NCI-H128 (cell line): ENCODE results near the gene RNF103.
"Not testable (repeated sequence)": the region's sequence is repeated elsewhere in the genome, so short reads cannot be mapped to it uniquely, and the experiment has no call there.

ENCODE experiments used
- DNase-seq: peaks from one replicate; lab custom pipeline; 2025; ENCODE audit not compliant: unreplicated experiment; lab: John Stamatoyannopoulos, UW

RNF103 gene, protein sequence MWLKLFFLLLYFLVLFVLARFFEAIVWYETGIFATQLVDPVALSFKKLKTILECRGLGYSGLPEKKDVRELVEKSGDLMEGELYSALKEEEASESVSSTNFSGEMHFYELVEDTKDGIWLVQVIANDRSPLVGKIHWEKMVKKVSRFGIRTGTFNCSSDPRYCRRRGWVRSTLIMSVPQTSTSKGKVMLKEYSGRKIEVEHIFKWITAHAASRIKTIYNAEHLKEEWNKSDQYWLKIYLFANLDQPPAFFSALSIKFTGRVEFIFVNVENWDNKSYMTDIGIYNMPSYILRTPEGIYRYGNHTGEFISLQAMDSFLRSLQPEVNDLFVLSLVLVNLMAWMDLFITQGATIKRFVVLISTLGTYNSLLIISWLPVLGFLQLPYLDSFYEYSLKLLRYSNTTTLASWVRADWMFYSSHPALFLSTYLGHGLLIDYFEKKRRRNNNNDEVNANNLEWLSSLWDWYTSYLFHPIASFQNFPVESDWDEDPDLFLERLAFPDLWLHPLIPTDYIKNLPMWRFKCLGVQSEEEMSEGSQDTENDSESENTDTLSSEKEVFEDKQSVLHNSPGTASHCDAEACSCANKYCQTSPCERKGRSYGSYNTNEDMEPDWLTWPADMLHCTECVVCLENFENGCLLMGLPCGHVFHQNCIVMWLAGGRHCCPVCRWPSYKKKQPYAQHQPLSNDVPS

GRCh38 chr2:86623494-86624266 lies at the start of gene RNF103:
Gene RNF103 (minus strand): TSS chr2:86623865. CDS start chr2:86622886, 979 bp downstream.
- DNase-seq = peak; percentile 86

- no peak for DNase-seq
Observed at GRCh38 chr2:86673011-86673410, 49.3 kb upstream of the RNF103 start.

- DNase-seq = no peak
Observed at GRCh38 chr2:86672027-86672545, 48.4 kb upstream of the RNF103 start.

DNA sequence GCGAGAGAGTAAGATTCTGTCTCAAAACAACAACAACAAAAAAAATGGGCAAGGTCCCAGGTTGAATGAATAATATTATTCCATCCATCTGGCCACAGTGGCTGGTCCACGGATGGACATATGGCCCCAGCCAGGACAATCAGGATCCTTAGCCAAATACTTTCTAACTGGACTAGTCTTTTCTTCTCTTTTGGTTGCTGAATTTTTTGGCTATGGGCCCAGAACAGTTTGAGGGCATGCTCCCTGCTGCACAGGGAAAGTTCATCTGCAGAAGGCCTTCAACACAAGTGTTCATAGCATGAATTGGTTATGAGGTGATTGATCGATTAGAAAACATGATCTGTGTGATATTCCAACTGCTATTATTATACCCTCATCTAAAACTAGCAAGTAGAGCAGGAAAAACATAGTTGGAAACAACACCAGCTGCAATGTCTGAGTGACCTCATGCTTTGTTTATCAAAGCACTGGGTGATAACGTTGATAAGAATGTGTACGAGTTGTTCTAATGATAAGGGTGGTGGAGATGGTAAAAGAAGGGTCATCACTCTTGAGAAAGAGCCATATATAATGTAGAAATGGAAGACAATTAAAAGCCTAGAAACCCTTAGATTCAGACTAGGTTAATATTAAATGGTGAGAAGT lies 47.8 kb upstream of the RNF103 start:
- DNase-seq = no peak

DNA sequence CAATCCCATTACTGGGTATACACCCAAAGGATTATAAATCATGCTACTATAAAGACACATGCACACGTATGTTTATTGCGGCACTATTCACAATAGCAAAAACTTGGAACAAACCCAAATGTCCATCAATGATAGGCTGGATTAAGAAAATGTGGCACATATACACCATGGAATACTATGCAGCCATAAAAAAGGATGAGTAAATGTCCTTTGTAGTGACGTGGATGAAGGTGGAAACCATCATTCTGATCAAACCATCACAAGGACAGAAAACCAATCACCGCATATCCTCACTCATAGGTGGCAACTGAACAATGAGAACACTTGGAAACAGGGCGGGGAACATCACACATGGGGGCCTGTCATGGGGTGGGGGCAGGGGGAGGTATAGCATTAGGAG lies 45.7 kb upstream of the RNF103 start:
- DNase-seq = not testable (repeated sequence)

- no peak for DNase-seq
Observed at GRCh38 chr2:86661333-86661732, 37.7 kb upstream of the RNF103 start.

GRCh38 chr2:86650188-86650587 lies 26.5 kb upstream of the RNF103 start:
- DNase-seq = no peak

GRCh38 chr2:86649119-86649947 lies 25.7 kb upstream of the RNF103 start:
- no peak for DNase-seq

GRCh38 chr2:86648681-86649080 lies 25.0 kb upstream of the RNF103 start:
- DNase-seq = no peak

DNA sequence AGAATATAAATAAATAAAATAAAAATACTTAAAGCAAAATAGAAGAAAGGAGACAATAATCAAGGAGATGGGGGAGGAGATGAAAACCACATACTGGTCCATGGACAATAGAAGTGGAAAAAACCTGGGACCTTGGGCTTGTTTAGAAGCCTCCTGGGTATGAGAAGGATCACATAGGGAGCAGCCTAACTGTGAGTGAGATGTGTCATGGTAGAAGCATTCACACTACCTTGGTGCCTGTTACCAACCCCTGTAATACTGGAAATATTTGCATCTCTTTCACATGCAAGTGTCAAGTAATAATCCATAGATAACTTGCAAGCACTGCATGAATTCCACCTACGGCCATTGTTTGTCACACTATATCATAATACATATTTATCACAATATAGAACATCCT lies 23.2 kb upstream of the RNF103 start:
- no peak for DNase-seq

DNA sequence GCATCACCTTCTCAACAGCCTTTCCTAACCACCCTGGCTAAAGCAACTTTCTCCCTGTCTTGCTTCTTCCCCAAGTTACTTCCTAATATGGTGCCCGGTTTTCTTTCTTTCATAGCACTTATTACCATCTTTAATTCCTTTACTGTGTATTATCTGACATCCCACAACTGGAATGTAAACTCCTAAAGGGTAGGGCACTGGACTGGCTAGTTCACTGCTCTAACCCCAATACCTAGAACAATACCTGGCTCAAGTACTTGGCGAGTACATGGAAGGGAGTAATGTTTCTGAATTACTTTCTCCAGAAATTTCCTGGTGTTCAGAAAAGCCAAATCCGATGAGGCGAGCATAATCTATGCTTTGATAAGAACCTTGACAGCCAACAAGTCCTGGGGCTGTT lies 22.7 kb upstream of the RNF103 start:
- no peak for DNase-seq

DNA sequence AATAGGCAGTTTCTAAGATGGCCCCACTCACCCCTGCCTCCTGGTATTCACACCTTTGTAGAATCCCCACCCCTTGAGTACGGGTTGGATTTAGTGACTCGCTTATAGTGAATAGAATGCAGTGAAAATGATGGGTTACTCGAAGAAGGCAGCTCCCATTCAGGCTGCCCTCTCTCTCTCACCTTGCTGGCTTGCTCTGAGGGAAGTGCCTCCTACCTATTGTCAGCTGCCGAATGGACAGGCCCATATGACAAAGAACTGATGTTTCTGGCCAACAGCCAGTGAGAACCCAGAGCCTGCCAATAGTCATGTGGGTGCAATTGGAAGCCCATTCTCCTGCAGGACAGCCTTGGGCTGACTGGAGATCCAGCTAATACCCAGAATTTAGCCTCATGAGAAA lies 22.1 kb upstream of the RNF103 start:
- DNase-seq = no peak

- no peak for DNase-seq
Observed at GRCh38 chr2:86638712-86639111, 15.0 kb upstream of the RNF103 start.

DNA sequence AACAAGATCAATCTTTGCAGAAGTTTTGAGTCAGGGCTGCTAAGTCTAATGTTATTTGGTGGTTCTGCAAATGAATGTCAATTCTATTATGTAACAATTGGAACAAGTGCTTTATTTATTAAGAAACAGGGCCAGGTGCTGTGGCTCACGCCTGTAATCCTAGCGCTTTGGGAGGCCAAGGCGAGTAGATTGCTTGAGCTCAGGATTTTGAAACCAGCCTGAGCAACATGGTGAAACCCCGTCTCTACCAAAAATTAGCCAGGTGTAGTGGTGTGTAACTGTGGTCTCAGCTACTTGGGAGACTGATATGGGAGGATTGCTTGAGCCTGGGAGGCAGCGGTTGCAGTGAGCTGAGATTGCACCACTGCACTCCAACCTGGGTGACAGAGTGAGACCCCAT lies 13.2 kb upstream of the RNF103 start:
- DNase-seq = no peak

DNA sequence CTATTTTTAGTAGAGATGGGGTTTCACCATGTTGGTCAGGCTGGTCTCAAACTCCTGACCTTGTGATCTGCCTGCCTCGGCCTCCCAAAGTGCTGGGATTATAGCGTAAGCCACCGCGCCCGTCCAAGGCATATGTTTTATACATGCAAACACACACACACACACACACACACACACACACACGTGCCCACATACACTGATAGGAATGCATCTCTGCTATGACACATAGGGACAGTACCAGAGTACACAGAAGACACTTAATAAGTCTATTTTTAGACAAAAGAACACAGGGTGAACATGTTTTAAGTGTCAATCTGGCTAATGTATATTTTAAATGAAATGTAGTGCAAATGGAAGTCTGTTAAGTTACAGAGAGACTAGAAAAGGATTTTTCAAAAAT lies 10.7 kb upstream of the RNF103 start:
- DNase-seq = no peak

GRCh38 chr2:86633155-86633651 lies 9.5 kb upstream of the RNF103 start:
- no peak for DNase-seq

DNA sequence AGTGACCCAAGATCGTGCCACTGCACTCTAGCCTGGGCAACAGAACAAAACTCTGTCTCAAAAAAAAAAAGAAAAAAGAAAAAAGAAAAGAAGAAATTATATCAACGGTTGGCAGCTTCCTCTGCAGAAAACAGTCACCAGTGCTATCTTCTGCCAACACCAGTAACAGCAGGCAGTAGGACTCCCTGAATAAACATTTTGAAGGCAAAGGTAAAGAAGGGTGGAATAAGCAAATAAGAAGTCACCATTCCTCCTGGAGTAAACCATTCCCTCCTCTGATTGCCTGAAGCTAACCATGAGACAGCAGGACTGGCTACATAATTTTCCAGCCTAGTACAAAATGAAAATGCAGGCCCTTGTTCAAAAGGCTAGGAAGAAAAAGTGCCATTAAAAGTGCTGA lies 9.0 kb upstream of the RNF103 start:
- DNase-seq = no peak

GRCh38 chr2:86631846-86632485 lies 8.3 kb upstream of the RNF103 start:
- no peak for DNase-seq

DNA sequence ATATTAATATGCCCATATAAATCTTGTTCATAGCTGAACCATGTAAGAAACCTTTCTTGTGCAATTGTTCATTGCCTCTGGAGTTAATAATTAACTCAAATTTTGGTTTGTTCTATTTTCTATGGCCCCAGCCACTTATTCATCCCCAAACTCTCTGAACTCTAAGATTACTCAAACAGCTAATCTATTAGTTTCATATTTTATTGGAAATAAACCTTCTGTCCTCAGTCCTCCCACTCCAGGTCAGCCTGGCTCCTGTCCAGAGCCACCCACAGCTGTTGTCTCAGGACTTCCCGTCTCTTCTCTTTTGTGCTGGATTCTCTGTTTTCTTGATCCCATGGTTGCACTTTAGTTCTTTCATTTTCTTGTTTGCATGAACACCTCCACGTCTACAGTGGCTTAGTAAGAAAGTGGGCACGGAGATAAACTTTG lies 4.4 kb upstream of the RNF103 start:
- DNase-seq = no peak
